Mammary microvascular endothelial cell (primary cell): ENCODE data around the gene ZNF521. TPM values are rescaled to one million over a fixed set of nuclear protein-coding genes. Genes with fewer than 3 reads are reported as not detected.

ENCODE experiments used
- total RNA-seq: library from RNA; depleted of rRNA; stranded (reverse); fragments of >200 nt; gene quantifications from 2 replicates; pipeline ENCODE4 v1.2.3, GENCODE V29; 2015

The ZNF521 gene
- total RNA-seq = 18.1 and 25.3 TPM in 2 replicates

DNA sequence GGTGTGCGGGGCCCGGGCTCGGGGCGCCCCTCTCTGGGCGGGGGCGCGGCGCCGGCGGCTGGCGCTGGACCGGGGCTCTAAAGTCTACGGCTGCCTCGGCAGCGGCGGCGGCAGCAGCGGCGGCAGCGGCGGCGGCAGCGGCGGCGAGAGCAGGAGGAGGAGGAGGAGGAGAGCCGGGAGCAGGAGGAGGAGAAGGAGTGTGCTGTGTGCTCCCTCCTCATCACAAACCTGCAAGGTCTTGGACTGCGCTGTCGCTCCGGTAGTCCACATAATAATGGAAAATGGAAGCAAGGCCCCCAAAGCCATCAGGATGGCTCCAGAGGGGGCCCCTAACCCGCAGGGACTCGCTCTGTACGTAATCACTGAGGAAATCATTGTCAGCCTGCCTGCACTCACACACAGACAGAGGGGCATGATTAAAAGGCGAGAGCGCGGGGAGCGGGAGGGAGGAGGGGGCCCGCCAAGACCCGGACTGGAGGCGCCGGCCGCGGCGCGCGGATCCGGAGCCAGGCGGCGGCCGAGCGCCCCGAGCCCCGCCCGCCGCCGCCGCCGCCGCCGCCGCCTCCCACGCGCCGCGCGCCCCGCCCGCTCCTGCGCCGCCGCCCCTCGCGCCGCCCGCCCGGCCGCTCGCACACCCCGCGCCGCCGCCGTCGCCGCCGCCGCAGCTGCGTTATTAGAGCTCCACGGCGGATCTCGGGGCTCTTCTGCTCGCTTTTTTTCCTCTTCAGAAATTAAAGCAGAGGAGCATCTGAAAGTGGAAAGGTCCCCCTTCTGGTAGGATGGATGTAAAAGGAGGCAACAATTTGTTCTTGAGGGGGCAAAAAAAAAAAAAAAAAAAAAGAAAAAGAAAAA lies at the start of gene ZNF521:
Gene ZNF521, minus strand, starts transcription at position 390 of the 852 bp plus-strand sequence. CDS start 1,220 bp downstream, outside the sequence.

